Testis (tissue), 3 donors: ENCODE results near the gene NRL. TPM values are rescaled to one million over a fixed set of nuclear protein-coding genes. Genes with fewer than 3 reads are reported as not detected.

Experiments used
- DNase-seq: peaks from one replicate; pipeline ENCODE4 v3.0.0-alpha.2; 2019
- H3K27ac ChIP-seq, 2 donors: fragments of 200-600 bp; sonication (generic); one replicate each; pipeline ENCODE4 v1.5.1; 2019
- H3K27me3 ChIP-seq: fragments of 200-600 bp; sonication (generic); one replicate; pipeline ENCODE4 v1.5.1; 2019
- H3K36me3 ChIP-seq: fragments of 200-600 bp; sonication (generic); one replicate; pipeline ENCODE4 v1.5.1; 2017; ENCODE audit warnings: low read depth; ENCODE audit errors: missing control alignments
- H3K4me1 ChIP-seq: fragments of 200-600 bp; sonication (generic); one replicate; pipeline ENCODE4 v1.5.1; 2019
- H3K4me3 ChIP-seq, 2 donors: fragments of 200-600 bp; sonication (generic); one replicate each; pipeline ENCODE4 v1.5.1; 2017 to 2019
- H3K9me3 ChIP-seq: fragments of 200-600 bp; sonication (generic); one replicate; pipeline ENCODE4 v1.5.1; 2017
- POLR2A ChIP-seq: fragments of 450-650 bp; IDR thresholded peaks from one replicate; pipeline ENCODE4 v1.6.1; 2017; ENCODE audit warnings: antibody characterized with exemption, mild to moderate bottlenecking, moderate library complexity
- WGBS, 2 donors: methylation state at CpG; one replicate each; pipeline ENCODE4 v1.1.5; 2018; 5-methylcytosine and 5-hydroxymethylcytosine counted together
- intact Hi-C: fragments of 100-400 bp; cut with DNase I; formaldehyde crosslinking; loops from one replicate; pipeline ENCODE4 v1.15.1; 2023; ENCODE audit warnings: low total_unique reads
- polyA plus RNA-seq: library from polyadenylated mRNA; stranded (reverse); fragments of 350-450 nt; fragmentation: Illumina TruSeq; extraction: RNeasy Lipid Tissue Mini Kit (QIAGEN cat#74804); gene quantifications from one replicate; pipeline ENCODE4 v1.2.3, GENCODE V29; 2014; ENCODE audit warnings: low read depth, low replicate concordance; ENCODE audit not compliant: insufficient read depth
- total RNA-seq, 2 donors: library from RNA; depleted of rRNA; stranded (reverse); fragments of >200 nt; gene quantifications; one replicate each; pipeline ENCODE4 v1.2.3, GENCODE V29; 2016
- TF ChIP-seq, protein P1 (sequence below), 3 experiments: fragments of 450-650 bp in 2 of 3; fragments of 200-600 bp in 1 of 3; sonication (generic) in 1 of 3; IDR thresholded peaks; one replicate each; pipeline ENCODE4 v1.5.1; 2016 to 2019; ENCODE audit warnings: antibody characterized with exemption in 3 of 3, mild to moderate bottlenecking in 2 of 3, moderate library complexity in 1 of 3

NRL gene
- total and polyA plus RNA-seq, 3 donors from 2014 or later, result 6.6 to 8.3 (median 8.2) TPM

DNA sequence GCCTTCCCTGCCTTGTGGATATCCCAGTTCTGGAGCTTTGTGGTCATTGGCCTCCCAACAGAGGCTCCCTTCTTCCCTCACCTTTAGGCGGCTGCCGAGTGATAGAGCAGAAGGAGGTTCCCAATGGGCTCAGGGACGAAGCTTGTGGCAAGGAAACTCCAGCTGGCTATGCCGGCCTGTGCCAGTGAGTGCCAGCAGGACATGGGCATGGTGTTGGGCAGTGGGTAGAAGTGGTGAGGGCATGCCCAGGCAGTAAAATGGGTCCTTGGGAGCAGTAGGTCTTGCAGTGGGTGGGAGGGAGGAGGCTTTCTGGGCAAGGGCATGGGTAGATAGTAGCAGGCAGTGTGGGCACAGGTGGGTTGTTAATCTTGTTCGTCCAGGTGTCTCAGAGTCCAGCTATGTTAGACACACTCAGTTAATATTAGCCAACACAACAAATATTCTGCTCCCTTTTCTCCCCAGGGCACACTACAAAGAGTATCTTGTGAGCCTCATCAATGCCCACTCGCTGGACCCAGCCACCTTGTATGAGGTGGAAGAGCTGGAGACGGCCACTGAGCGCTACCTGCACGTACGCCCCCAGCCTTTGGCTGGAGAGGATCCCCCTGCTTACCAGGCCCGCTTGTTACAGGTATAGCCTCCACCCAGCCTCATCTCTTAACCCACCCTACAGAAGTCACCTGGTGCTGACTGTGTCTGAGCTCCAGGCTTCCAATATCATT lies 45.2 kb upstream of the NRL start:
- Histone ChIP-seq H3K27ac (peak overlapping the region in 1 of 2 donors; percentile 96), H3K4me3 (no peak overlapping the region), H3K4me1 (peaks cover 16% of the 10 kb centered on the region), H3K9me3 (no peaks in the 10 kb centered on the region), H3K27me3 (no peaks in the 10 kb centered on the region), H3K36me3 (no peaks in the 10 kb centered on the region)
- no peak for DNase-seq
- TF ChIP-seq, protein P1, sequence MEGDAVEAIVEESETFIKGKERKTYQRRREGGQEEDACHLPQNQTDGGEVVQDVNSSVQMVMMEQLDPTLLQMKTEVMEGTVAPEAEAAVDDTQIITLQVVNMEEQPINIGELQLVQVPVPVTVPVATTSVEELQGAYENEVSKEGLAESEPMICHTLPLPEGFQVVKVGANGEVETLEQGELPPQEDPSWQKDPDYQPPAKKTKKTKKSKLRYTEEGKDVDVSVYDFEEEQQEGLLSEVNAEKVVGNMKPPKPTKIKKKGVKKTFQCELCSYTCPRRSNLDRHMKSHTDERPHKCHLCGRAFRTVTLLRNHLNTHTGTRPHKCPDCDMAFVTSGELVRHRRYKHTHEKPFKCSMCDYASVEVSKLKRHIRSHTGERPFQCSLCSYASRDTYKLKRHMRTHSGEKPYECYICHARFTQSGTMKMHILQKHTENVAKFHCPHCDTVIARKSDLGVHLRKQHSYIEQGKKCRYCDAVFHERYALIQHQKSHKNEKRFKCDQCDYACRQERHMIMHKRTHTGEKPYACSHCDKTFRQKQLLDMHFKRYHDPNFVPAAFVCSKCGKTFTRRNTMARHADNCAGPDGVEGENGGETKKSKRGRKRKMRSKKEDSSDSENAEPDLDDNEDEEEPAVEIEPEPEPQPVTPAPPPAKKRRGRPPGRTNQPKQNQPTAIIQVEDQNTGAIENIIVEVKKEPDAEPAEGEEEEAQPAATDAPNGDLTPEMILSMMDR (IDR thresholded peaks at IDR 0.05), result no peak
- TF ChIP-seq POLR2A, result no peak
- intact Hi-C loops, result no loop called here
- WGBS, 2 donors, result 81 to 93% methylated on average over 10 to 11 of the region's 11 CpGs

DNA sequence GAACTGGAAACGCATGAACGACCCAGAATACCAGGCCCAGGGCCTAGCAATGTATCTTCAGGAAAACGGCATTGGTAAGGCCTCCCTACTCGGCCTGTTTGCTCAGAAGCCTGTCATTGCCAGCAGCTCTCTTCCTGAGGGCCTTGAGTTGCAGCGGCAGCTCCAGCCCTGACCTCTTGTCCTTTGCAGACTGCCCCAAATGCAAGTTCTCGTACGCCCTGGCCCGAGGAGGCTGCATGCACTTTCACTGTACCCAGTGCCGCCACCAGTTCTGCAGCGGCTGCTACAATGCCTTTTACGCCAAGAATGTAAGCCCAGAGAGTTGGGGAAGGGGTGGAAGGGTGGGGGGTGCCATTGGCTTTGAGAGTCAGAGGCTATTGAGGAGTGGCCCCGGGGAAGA lies 42.6 kb upstream of the NRL start:
- no peaks in the 10 kb centered on the region for H3K9me3 ChIP-seq
- no peak for DNase-seq
- TF ChIP-seq, protein P1 (IDR thresholded peaks at IDR 0.05), result no peak
- TF ChIP-seq POLR2A, result no peak
- no peaks in the 10 kb centered on the region for H3K27me3 ChIP-seq
- H3K27ac ChIP-seq, result no peak overlapping the region
- peaks cover 7% of the 10 kb centered on the region for H3K4me1 ChIP-seq
- H3K4me3 ChIP-seq, result no peak overlapping the region
- 91 to 94% methylated on average over 6 to 12 of the region's 12 CpGs for WGBS, 2 donors
- H3K36me3 ChIP-seq, result no peaks in the 10 kb centered on the region
- intact Hi-C loops, result no loop called here

DNA sequence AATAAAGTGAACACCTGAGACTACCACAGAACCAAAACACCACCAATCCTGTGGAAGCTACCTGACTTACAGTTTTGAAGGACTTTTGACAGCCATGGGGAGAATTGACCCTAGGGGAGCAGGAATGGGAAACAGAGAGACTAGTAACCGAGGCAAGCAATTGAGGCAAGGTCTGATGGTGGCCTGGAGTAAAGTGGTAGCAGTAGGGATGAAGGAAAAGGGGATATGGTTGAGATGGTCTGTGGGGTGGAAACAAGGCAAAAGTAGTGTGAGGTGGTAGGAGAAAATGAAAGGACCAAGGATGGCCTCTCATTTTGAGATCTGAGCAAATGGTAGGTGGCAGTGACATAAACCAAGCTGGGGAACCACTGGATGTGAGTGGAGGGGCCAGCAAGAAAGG lies 42.1 kb upstream of the NRL start:
- Histone ChIP-seq H3K4me1 (peaks cover 4% of the 10 kb centered on the region), H3K9me3 (no peaks in the 10 kb centered on the region), H3K27me3 (no peaks in the 10 kb centered on the region), H3K27ac (no peak overlapping the region), H3K36me3 (no peaks in the 10 kb centered on the region), H3K4me3 (no peak overlapping the region)
- TF ChIP-seq, protein P1 (IDR thresholded peaks at IDR 0.05), result no peak
- no peak for TF ChIP-seq POLR2A
- no peak for DNase-seq
- 81 to 84% methylated on average over 1 of the region's 1 CpG for WGBS, 2 donors
- intact Hi-C loops, result no loop called here

DNA sequence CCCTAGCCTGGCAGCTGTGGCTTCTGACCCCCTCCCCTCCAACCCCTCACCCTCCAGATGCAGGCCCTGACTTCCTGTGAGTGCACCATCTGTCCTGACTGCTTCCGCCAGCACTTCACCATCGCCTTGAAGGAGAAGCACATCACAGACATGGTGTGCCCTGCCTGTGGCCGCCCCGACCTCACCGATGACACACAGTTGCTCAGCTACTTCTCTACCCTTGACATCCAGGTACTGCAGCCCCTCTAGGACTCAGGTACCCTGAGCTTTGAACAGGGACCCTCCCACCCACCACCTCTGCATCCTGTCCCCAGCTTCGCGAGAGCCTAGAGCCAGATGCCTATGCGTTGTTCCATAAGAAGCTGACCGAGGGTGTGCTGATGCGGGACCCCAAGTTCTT lies 40.4 kb upstream of the NRL start:
- intact Hi-C loops, result no loop called here
- no peak overlapping the region for H3K4me3 ChIP-seq
- 90 to 94% methylated on average over 9 to 10 of the region's 10 CpGs for WGBS, 2 donors
- DNase-seq, result no peak
- no peaks in the 10 kb centered on the region for H3K36me3 ChIP-seq
- TF ChIP-seq, protein P1 (IDR thresholded peaks at IDR 0.05), result no peak
- no peak for TF ChIP-seq POLR2A
- H3K27ac ChIP-seq, result no peak overlapping the region
- H3K27me3 ChIP-seq, result no peaks in the 10 kb centered on the region
- no peaks in the 10 kb centered on the region for H3K9me3 ChIP-seq
- H3K4me1 ChIP-seq, result no peaks in the 10 kb centered on the region
